ENCODE data around the gene MAP7D1. TPM values are rescaled to one million over a fixed set of nuclear protein-coding genes. Genes with fewer than 3 reads are reported as not detected.

MAP7D1 gene
- total RNA-seq, 1 donor from 2014 or later: 183 TPM

DNA sequence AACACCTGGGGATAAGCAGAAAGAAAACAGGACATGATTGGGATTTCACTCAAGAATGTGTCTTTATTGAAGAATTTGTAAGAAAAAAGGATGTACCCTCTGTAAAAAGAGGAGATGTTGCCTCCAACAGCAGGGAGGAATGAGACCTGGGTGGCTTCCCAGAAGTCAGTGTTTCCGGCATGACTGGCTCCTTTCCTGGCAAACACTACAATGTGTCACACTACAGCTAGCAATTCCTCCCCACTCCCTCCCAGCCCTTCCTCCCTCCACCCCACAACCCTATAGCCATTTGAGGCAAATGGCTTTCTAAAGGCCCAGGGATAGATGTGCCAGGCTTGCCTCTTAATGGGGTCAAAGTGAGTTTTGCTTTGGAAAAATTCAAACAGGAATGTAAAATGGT lies 19.4 kb upstream of the MAP7D1 start:
- H3K27me3 ChIP-seq (ENCODE audit: control insufficient read depth, insufficient read depth, low read length): no peaks in the 10 kb centered on the region
- H3K4me3 ChIP-seq (ENCODE audit: low read depth, low read length): no peak overlapping the region
- H3K36me3 ChIP-seq (ENCODE audit: control insufficient read depth, insufficient read depth, low read length): peaks cover 3% of the 10 kb centered on the region
- TF ChIP-seq CTCF (IDR thresholded peaks at IDR 0.05; ENCODE audit: insufficient read depth, low read length, poor library complexity, severe bottlenecking): no peak
- DNase-seq (ENCODE audit: low read depth): no peak

- no peaks in the 10 kb centered on the region for H3K27me3 ChIP-seq (ENCODE audit: control insufficient read depth, insufficient read depth, low read length)
- DNase-seq (ENCODE audit: low read depth): no peak
- peaks cover 3% of the 10 kb centered on the region for H3K36me3 ChIP-seq (ENCODE audit: control insufficient read depth, insufficient read depth, low read length)
- no peak overlapping the region for H3K4me3 ChIP-seq (ENCODE audit: low read depth, low read length)
- no peak for TF ChIP-seq CTCF (IDR thresholded peaks at IDR 0.05; ENCODE audit: insufficient read depth, low read length, poor library complexity, severe bottlenecking)
Measured at GRCh38 chr1:36137226-36137625, 18.7 kb upstream of the MAP7D1 start.

DNA sequence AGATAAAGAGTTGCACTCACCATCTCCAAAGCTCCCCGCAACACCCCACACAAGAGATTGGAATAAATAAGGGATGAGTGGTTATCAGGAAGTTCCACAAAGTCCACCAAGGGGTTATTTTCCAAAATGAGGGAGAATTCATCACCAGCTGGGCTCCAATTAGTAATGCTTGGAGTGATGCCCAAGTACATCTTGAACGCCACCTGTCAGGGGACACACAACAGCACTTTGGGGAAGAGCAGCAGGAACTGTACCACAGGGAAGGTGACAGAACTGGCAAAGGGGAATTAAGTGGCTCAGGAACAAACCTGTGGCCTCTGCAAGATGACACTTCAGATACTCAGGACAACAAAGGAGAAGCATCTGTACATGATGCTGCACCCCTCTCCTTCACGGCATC lies 18.2 kb upstream of the MAP7D1 start:
- peaks cover 3% of the 10 kb centered on the region for H3K36me3 ChIP-seq (ENCODE audit: control insufficient read depth, insufficient read depth, low read length)
- no peak for TF ChIP-seq CTCF (IDR thresholded peaks at IDR 0.05; ENCODE audit: insufficient read depth, low read length, poor library complexity, severe bottlenecking)

DNA sequence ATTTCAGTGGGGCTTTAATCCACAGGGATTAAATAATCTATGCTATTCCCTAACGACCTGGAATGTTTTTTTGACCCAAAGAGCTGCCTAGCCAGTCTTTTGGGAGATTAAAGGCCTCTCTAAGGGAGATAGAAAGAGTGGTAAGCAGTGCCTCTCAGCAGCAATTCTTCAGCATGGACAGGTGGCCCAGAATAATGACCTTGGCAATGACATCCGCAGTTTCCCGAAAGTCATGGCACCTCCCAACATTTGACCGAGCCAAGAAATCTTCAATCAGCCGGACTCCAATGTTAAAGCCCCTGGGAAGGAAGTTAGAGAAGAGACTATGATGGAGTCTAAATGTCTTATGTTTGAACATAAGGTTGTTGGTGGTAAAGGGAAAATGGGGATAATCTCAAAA lies 16.4 kb upstream of the MAP7D1 start:
- Histone ChIP-seq H3K27me3 (ENCODE audit: control insufficient read depth, insufficient read depth, low read length) (no peaks in the 10 kb centered on the region), H3K4me3 (ENCODE audit: low read depth, low read length) (no peak overlapping the region), H3K36me3 (ENCODE audit: control insufficient read depth, insufficient read depth, low read length) (peaks cover 3% of the 10 kb centered on the region)
- TF ChIP-seq CTCF (IDR thresholded peaks at IDR 0.05; ENCODE audit: insufficient read depth, low read length, poor library complexity, severe bottlenecking): no peak
- DNase-seq (ENCODE audit: low read depth): no peak

More for the DNA sequence above, 18.2 kb upstream of the MAP7D1 start:
- no peak for DNase-seq (ENCODE audit: low read depth)
- Histone ChIP-seq H3K27me3 (ENCODE audit: control insufficient read depth, insufficient read depth, low read length) (no peaks in the 10 kb centered on the region), H3K4me3 (ENCODE audit: low read depth, low read length) (no peak overlapping the region)

DNA sequence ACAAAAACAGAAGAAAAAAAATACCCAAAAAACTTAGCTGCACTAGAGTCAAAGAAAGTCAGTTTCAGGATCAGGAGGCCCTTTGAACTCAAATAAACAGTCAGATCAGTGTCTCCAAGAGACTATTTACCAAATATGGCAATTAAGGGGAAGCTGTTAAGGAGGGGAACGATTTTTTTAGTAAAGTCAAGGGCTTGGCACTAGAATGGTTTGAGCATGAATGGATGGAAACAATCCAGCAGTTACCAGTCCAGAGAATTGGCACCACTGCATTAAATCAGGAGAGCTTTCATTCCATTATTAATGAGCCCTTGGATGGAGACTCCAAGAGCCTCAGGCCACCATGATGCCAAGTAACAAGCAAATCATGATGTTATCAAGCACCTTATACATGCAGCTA lies 13.8 kb upstream of the MAP7D1 start:
- H3K27me3 ChIP-seq (ENCODE audit: control insufficient read depth, insufficient read depth, low read length): no peaks in the 10 kb centered on the region
- H3K4me3 ChIP-seq (ENCODE audit: low read depth, low read length): no peak overlapping the region
- H3K36me3 ChIP-seq (ENCODE audit: control insufficient read depth, insufficient read depth, low read length): peaks cover 3% of the 10 kb centered on the region
- no peak for DNase-seq (ENCODE audit: low read depth)
- TF ChIP-seq CTCF (IDR thresholded peaks at IDR 0.05; ENCODE audit: insufficient read depth, low read length, poor library complexity, severe bottlenecking): no peak

- no peak for TF ChIP-seq CTCF (IDR thresholded peaks at IDR 0.05; ENCODE audit: insufficient read depth, low read length, poor library complexity, severe bottlenecking)
Measured at GRCh38 chr1:36143424-36143823, 12.5 kb upstream of the MAP7D1 start.

More at GRCh38 chr1:36143424-36143823, 12.5 kb upstream of the MAP7D1 start:
- no peak overlapping the region for H3K4me3 ChIP-seq (ENCODE audit: low read depth, low read length)
- no peaks in the 10 kb centered on the region for H3K36me3 ChIP-seq (ENCODE audit: control insufficient read depth, insufficient read depth, low read length)
- no peaks in the 10 kb centered on the region for H3K27me3 ChIP-seq (ENCODE audit: control insufficient read depth, insufficient read depth, low read length)
- DNase-seq (ENCODE audit: low read depth): no peak

Data from kidney epithelial cell (primary cell).